Activated CD4-positive, alpha-beta memory T cell treated with anti-CD3 and anti-CD28 coated beads, Interleukin-2, amount 10 ng/mL, durations not matched to agents 7 days and 5 days (primary cell): Measurements from ENCODE around the gene CPOX. TPM values are rescaled to one million over a fixed set of nuclear protein-coding genes. Genes with fewer than 3 reads are reported as not detected.
"Not testable (repeated sequence)": the region's sequence is repeated elsewhere in the genome, so short reads cannot be mapped to it uniquely, and the experiment has no call there.

ENCODE experiments used
- CTCF ChIA-PET: fragments of 350-600 bp; sonication (Branson Sonifier 250); formaldehyde crosslinking; loops from one replicate; lab custom pipeline; 2021; ENCODE audit warnings: antibody characterized with exemption, inconsistent platforms; lab: Charles Lee
- POLR2A ChIA-PET: fragments of 350-600 bp; sonication (Branson Sonifier 250); formaldehyde crosslinking; loops from one replicate; lab custom pipeline; 2021; ENCODE audit warnings: antibody characterized with exemption; lab: Charles Lee
- DNase-seq: peaks from one replicate; pipeline ENCODE4 v3.0.0-alpha.2; 2020
- H3K27ac Mint-ChIP-seq: one replicate; pipeline ENCODE4 v1.8.0; 2021; ENCODE audit warnings: mild to moderate bottlenecking, mixed read lengths
- H3K27me3 Mint-ChIP-seq: one replicate; pipeline ENCODE4 v1.8.0; 2021; ENCODE audit warnings: mixed read lengths
- H3K36me3 Mint-ChIP-seq: one replicate; pipeline ENCODE4 v1.8.0; 2021; ENCODE audit warnings: low read depth, mixed read lengths
- H3K4me1 Mint-ChIP-seq: one replicate; pipeline ENCODE4 v1.8.0; 2021; ENCODE audit warnings: mixed read lengths
- H3K4me3 Mint-ChIP-seq: one replicate; pipeline ENCODE4 v1.8.0; 2021; ENCODE audit warnings: mild to moderate bottlenecking, mixed read lengths
- H3K9me3 Mint-ChIP-seq: one replicate; pipeline ENCODE4 v1.8.0; 2021; ENCODE audit warnings: mixed read lengths
- total RNA-seq, 2 experiments: library from RNA; stranded (reverse); gene quantifications; one replicate each; pipeline ENCODE4 v1.2.3, GENCODE V29; 2021

CPOX gene
- total RNA-seq, 2 experiments from 2014 or later: 75.9 to 78.0 TPM

GRCh38 chr3:98568402-98568801 lies 25.0 kb downstream of the CPOX start:
- ChIA-PET POLR2A (interaction anchor here (1.1 to 24.3 kb wide), 5 partner anchors 15 to 47 kb away, joined by 7 to 931 read pairs (median 169); partner anchors contain the start of genes CLDND1, CPOX and GPR15), CTCF (interaction anchor here (0.6 to 2.3 kb wide), 2 partner anchors 12 to 21 kb away, joined by 3 to 8 read pairs; no protein-coding TSS in a partner anchor)
- Mint-ChIP-seq H3K27ac (peak overlapping the region; percentile 91), H3K4me1 (peaks cover 79% of the 10 kb centered on the region), H3K36me3 (peaks cover 25% of the 10 kb centered on the region), H3K9me3 (peaks cover 4% of the 10 kb centered on the region), H3K4me3 (no peak overlapping the region), H3K27me3 (no peaks in the 10 kb centered on the region)
- no peak for DNase-seq

- Mint-ChIP-seq H3K27me3 (no peaks in the 10 kb centered on the region), H3K9me3 (peaks cover 4% of the 10 kb centered on the region), H3K36me3 (peaks cover 24% of the 10 kb centered on the region), H3K4me1 (peaks cover 79% of the 10 kb centered on the region), H3K4me3 (peak overlapping the region; percentile 42), H3K27ac (peak overlapping the region; percentile 91)
- CTCF ChIA-PET: interaction anchor here (0.6 to 2.3 kb wide), 2 partner anchors 11 to 529 kb away, joined by 3 to 8 read pairs; no protein-coding TSS in a partner anchor
- POLR2A ChIA-PET: interaction anchor here (1.1 to 24.3 kb wide), 7 partner anchors 14 to 53 kb away, joined by 5 to 931 read pairs (median 62); partner anchors contain the start of genes CLDND1, CPOX and GPR15
- DNase-seq: peak; percentile 59
Observed at GRCh38 chr3:98567666-98568270, 25.6 kb downstream of the CPOX start.

- Mint-ChIP-seq H3K27ac (peak overlapping the region; percentile 91), H3K4me3 (no peak overlapping the region), H3K4me1 (peaks cover 84% of the 10 kb centered on the region), H3K27me3 (no peaks in the 10 kb centered on the region), H3K9me3 (peaks cover 4% of the 10 kb centered on the region), H3K36me3 (peaks cover 26% of the 10 kb centered on the region)
- CTCF ChIA-PET: interaction anchor here (0.7 to 3.5 kb wide), 6 partner anchors 10 to 527 kb away, joined by 3 to 17 read pairs (median 4); partner anchors contain the start of gene GPR15
- DNase-seq: no peak
- POLR2A ChIA-PET: interaction anchor here (0.8 to 24.3 kb wide), 8 partner anchors 8 to 49 kb away, joined by 3 to 931 read pairs (median 52); partner anchors contain the start of genes CLDND1, CPOX and GPR15
Observed at GRCh38 chr3:98565843-98566242, 27.6 kb downstream of the CPOX start.

- no peaks in the 10 kb centered on the region for H3K27me3 Mint-ChIP-seq
- peaks cover 4% of the 10 kb centered on the region for H3K9me3 Mint-ChIP-seq
- DNase-seq: no peak
- ChIA-PET CTCF (interaction anchor here (0.7 to 3.5 kb wide), 9 partner anchors 10 to 526 kb away, joined by 3 to 17 read pairs (median 4); partner anchors contain the start of genes CPOX and GPR15), POLR2A (interaction anchor here (0.8 to 24.3 kb wide), 8 partner anchors 9 to 49 kb away, joined by 3 to 931 read pairs (median 52); partner anchors contain the start of genes CLDND1, CPOX and GPR15)
- H3K4me3 Mint-ChIP-seq: peak overlapping the region; percentile 1
- peaks cover 88% of the 10 kb centered on the region for H3K4me1 Mint-ChIP-seq
- peaks cover 30% of the 10 kb centered on the region for H3K36me3 Mint-ChIP-seq
- peak overlapping the region; percentile 91 for H3K27ac Mint-ChIP-seq
Observed at GRCh38 chr3:98565237-98565643, 28.2 kb downstream of the CPOX start.

- peaks cover 4% of the 10 kb centered on the region for H3K9me3 Mint-ChIP-seq
- POLR2A ChIA-PET: interaction anchor here (1.0 to 24.3 kb wide), 13 partner anchors 8 to 526 kb away, joined by 4 to 931 read pairs (median 21); partner anchors contain the start of genes CLDND1, CPOX and GPR15
- H3K27me3 Mint-ChIP-seq: no peaks in the 10 kb centered on the region
- peak overlapping the region; percentile 50 for H3K4me3 Mint-ChIP-seq
- CTCF ChIA-PET: interaction anchor here (0.7 to 3.5 kb wide), 7 partner anchors 9 to 39 kb away, joined by 3 to 17 read pairs (median 6); partner anchors contain the start of genes CPOX and GPR15
- DNase-seq: peak; percentile 40
- H3K4me1 Mint-ChIP-seq: peaks cover 91% of the 10 kb centered on the region
- H3K27ac Mint-ChIP-seq: peak overlapping the region; percentile 90
- H3K36me3 Mint-ChIP-seq: peaks cover 30% of the 10 kb centered on the region
Observed at GRCh38 chr3:98564282-98565005, 29.0 kb downstream of the CPOX start.

- peak overlapping the region; percentile 50 for H3K4me3 Mint-ChIP-seq
- H3K27ac Mint-ChIP-seq: peak overlapping the region; percentile 90
Observed at GRCh38 chr3:98563661-98564281, 29.6 kb downstream of the CPOX start.

GRCh38 chr3:98561727-98562521 lies 31.5 kb downstream of the CPOX start:
- peak; percentile 42 for DNase-seq

More at GRCh38 chr3:98563661-98564281, 29.6 kb downstream of the CPOX start:
- POLR2A ChIA-PET: interaction anchor here (1.0 to 24.3 kb wide), 14 partner anchors 9 to 525 kb away, joined by 4 to 931 read pairs (median 15); partner anchors contain the start of genes CLDND1, CPOX and GPR15
- no peaks in the 10 kb centered on the region for H3K27me3 Mint-ChIP-seq
- no peaks in the 10 kb centered on the region for H3K9me3 Mint-ChIP-seq
- CTCF ChIA-PET: interaction anchor here (0.6 to 3.5 kb wide), 7 partner anchors 8 to 30 kb away, joined by 3 to 14 read pairs (median 5); partner anchors contain the start of gene GPR15
- H3K4me1 Mint-ChIP-seq: peaks cover 91% of the 10 kb centered on the region
- H3K36me3 Mint-ChIP-seq: peaks cover 29% of the 10 kb centered on the region
- no peak for DNase-seq

GRCh38 chr3:98560911-98561310 lies 32.5 kb downstream of the CPOX start:
- Mint-ChIP-seq H3K9me3 (no peaks in the 10 kb centered on the region), H3K4me1 (peaks cover 92% of the 10 kb centered on the region), H3K36me3 (peaks cover 20% of the 10 kb centered on the region), H3K27ac (peak overlapping the region; percentile 32), H3K4me3 (no peak overlapping the region), H3K27me3 (no peaks in the 10 kb centered on the region)
- ChIA-PET CTCF (interaction anchor here (3.5 kb wide), 1 partner anchor 11 kb away, joined by 15 read pairs; no protein-coding TSS in a partner anchor), POLR2A (interaction anchor here (1.2 to 24.3 kb wide), 7 partner anchors 7 to 522 kb away, joined by 3 to 931 read pairs (median 41); partner anchors contain the start of genes CLDND1, CPOX and GPR15)
- DNase-seq: no peak

More at GRCh38 chr3:98561727-98562521, 31.5 kb downstream of the CPOX start:
- Mint-ChIP-seq H3K36me3 (peaks cover 27% of the 10 kb centered on the region), H3K27me3 (no peaks in the 10 kb centered on the region), H3K4me1 (peaks cover 92% of the 10 kb centered on the region), H3K27ac (peak overlapping the region; percentile 85), H3K4me3 (no peak overlapping the region), H3K9me3 (no peaks in the 10 kb centered on the region)
- ChIA-PET CTCF (interaction anchor here (0.9 to 3.5 kb wide), 4 partner anchors 10 to 39 kb away, joined by 3 to 15 read pairs (median 5); partner anchors contain the start of gene CLDND1), POLR2A (interaction anchor here (0.6 to 24.3 kb wide), 15 partner anchors 8 to 740 kb away, joined by 3 to 931 read pairs (median 9); partner anchors contain the start of genes CLDND1, CPOX, CRYBG3 and GPR15)

- H3K36me3 Mint-ChIP-seq: peaks cover 24% of the 10 kb centered on the region
- not testable (repeated sequence) for H3K27ac Mint-ChIP-seq, DNase-seq, H3K9me3 Mint-ChIP-seq, H3K27me3 Mint-ChIP-seq, H3K4me3 Mint-ChIP-seq
- ChIA-PET POLR2A (interaction anchor here (9.0 to 24.3 kb wide), 3 partner anchors 22 to 39 kb away, joined by 169 to 931 read pairs (median 372); partner anchors contain the start of genes CLDND1 and GPR15), CTCF (interaction anchor here (3.5 kb wide), 1 partner anchor 12 kb away, joined by 15 read pairs; no protein-coding TSS in a partner anchor)
- peaks cover 90% of the 10 kb centered on the region for H3K4me1 Mint-ChIP-seq
Observed at GRCh38 chr3:98559769-98560168, 33.6 kb downstream of the CPOX start.

GRCh38 chr3:98558100-98558827 lies 35.1 kb downstream of the CPOX start:
- peaks cover 32% of the 10 kb centered on the region for H3K36me3 Mint-ChIP-seq
- H3K27me3 Mint-ChIP-seq: no peaks in the 10 kb centered on the region
- H3K4me3 Mint-ChIP-seq: peak overlapping the region; percentile 31
- H3K4me1 Mint-ChIP-seq: peaks cover 87% of the 10 kb centered on the region
- POLR2A ChIA-PET: interaction anchor here (0.7 to 24.3 kb wide), 9 partner anchors 8 to 519 kb away, joined by 3 to 931 read pairs (median 94); partner anchors contain the start of genes CLDND1, CPOX and GPR15
- no peaks in the 10 kb centered on the region for H3K9me3 Mint-ChIP-seq
- H3K27ac Mint-ChIP-seq: peak overlapping the region; percentile 100
- no peak for DNase-seq
- CTCF ChIA-PET: interaction anchor here (0.6 to 4.2 kb wide), 5 partner anchors 14 to 43 kb away, joined by 3 to 21 read pairs (median 15); partner anchors contain the start of gene CLDND1
